ENCODE measurements around the gene TBCCD1. TPM values are rescaled to one million over a fixed set of nuclear protein-coding genes. Genes with fewer than 3 reads are reported as not detected.
"Not testable (repeated sequence)": the region's sequence is repeated elsewhere in the genome, so short reads cannot be mapped to it uniquely, and the experiment has no call there.

The TBCCD1 gene
- total RNA-seq, 1 donor from 2014 or later = 17.7 TPM

DNA sequence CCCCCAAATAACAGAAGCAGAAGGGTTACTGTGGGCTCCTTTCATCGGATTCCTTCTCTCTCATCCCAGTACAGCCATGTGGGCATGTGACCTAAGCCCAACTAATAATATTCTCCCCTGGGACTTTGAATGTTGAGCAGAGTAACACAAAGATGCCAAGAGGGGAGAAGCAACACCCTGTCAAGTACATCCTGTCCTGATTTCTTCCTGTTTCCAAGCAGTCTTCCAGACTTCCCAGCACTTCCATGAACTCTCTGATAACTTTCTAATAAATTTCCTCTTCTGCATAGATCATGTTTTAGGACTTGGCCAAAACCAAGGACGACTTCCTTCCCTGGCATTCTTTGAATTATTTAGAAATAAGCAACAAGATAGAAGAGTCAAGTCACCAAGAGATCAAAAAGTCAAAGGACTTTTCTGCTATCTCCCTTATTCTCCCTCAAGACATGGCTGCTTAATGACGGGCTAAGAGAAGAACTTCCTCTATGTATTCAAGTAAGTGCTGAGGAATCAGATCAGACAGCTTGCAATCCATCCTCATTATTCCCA is 60.9 kb downstream of the TBCCD1 start:
- H3K36me3 Mint-ChIP-seq (ENCODE audit: low read depth) = no peaks in the 10 kb centered on the region
- no peak overlapping the region for H3K27ac Mint-ChIP-seq
- H3K9me3 Mint-ChIP-seq = no peaks in the 10 kb centered on the region
- H3K4me1 Mint-ChIP-seq (ENCODE audit: low read depth) = peaks cover 14% of the 10 kb centered on the region
- no peaks in the 10 kb centered on the region for H3K27me3 Mint-ChIP-seq (ENCODE audit: low read depth)
- DNase-seq (ENCODE audit: low spot score) = no peak
- intact Hi-C loops (cut with micrococcal nuclease) = no loop called here
- H3K4me3 Mint-ChIP-seq (ENCODE audit: low read depth) = no peak overlapping the region

DNA sequence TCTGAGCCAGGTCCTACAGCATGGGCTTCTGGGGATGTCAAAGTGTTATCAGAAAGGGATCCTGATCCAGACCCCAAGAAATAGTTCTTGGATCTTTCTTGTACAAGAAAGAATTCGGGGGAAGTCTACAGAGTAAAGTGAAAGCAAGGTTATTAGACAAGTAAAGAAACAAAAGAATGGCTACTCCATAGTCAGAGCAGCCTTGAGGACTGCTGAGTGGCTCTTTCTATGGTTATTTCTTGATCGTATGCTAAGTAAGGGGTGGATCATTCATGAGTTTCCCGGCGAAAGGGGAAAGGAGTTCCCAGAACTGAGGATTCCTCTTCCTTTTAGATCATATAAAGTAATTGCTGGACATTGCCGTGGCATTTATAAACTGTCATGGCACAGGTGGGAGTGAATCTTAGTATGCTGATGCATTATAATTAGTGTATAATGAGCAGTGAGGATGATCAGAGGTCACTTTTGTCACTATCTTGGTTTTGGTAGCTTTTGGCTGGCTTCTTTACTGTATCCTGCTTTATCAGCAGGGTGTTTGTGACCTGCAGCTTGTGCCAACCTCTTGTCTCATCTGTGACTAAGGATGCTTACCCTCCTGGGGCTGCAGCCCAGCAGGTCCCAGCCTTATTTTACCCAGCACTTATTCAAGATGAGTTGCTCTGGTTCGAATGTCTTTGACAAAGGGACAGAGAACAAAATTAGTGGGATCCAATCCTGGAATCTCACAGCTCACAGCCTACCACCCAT is 64.0 kb downstream of the TBCCD1 start:
- Mint-ChIP-seq H3K36me3 (ENCODE audit: low read depth) (no peaks in the 10 kb centered on the region), H3K27ac (no peak overlapping the region), H3K4me1 (ENCODE audit: low read depth) (peaks cover 10% of the 10 kb centered on the region), H3K27me3 (ENCODE audit: low read depth) (peaks cover 2% of the 10 kb centered on the region), H3K4me3 (ENCODE audit: low read depth) (no peak overlapping the region), H3K9me3 (no peaks in the 10 kb centered on the region)
- no peak for DNase-seq (ENCODE audit: low spot score)
- intact Hi-C loops (cut with micrococcal nuclease) = no loop called here

DNA sequence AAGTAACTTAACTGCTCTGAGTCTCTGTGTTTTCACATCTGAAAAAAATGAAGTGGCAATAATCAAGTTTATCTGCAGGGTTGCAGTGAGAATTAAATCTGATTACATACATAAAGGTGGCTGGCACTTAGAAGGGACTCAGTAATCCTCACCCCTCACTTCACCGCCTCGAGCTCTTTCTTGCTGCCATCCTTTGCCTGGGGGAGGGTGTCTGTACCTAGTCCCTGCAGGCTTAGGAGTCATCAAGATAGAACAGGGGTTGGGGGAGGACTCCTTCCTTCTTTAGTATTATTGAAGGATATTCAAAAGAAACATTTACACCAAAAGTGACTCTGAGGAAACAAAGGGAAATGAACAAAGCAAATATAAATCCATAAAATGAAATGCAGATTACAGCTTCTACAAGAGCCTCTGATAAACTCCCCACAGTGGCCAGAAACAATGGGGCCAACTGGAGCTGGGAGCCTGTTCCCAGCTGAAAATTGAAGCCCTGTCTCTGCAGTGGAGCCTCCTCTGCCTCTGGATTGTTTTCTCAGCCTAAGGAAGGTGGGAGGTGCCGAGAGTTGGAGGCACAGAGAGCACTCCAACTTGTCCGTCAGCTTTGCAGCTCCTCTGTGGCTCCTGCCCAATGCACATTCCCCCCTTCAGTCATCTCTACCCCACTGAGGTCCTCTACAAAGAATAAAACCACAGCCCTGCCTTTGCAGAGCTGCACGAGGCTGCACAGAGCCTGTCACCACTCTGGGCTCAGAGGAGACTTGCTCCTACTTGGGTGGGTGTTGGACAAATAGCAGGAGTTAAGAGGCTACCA is 64.8 kb downstream of the TBCCD1 start:
- DNase-seq (ENCODE audit: low spot score) = no peak
- Mint-ChIP-seq H3K4me1 (ENCODE audit: low read depth) (peaks cover 10% of the 10 kb centered on the region), H3K36me3 (ENCODE audit: low read depth) (no peaks in the 10 kb centered on the region), H3K27ac (no peak overlapping the region), H3K9me3 (no peaks in the 10 kb centered on the region), H3K27me3 (ENCODE audit: low read depth) (peaks cover 2% of the 10 kb centered on the region), H3K4me3 (ENCODE audit: low read depth) (no peak overlapping the region)
- intact Hi-C loops (cut with micrococcal nuclease) = no loop called here

DNA sequence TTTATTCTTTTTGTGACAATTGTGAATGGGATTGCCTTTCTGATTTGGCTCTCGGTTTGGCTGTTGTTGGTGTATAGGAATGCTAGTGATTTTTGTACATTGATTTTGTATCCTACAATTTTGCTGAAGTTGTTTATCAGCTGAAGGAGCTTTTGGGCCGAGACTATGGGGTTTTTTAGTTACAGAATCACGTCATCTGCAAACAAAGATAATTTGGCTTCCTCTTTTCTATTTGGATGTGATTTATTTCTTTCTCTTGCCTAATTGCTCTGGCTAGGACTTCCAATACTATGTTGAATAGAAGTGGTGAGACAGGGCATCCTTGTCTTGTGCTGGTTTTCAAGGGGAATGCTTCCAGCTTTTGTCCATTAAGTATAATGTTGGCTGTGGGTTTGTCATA is 67.2 kb downstream of the TBCCD1 start:
- H3K4me1 Mint-ChIP-seq (ENCODE audit: low read depth); H3K27ac Mint-ChIP-seq; H3K36me3 Mint-ChIP-seq (ENCODE audit: low read depth); H3K27me3 Mint-ChIP-seq (ENCODE audit: low read depth); H3K4me3 Mint-ChIP-seq (ENCODE audit: low read depth); DNase-seq (ENCODE audit: low spot score); intact Hi-C loops (cut with micrococcal nuclease); H3K9me3 Mint-ChIP-seq: not testable (repeated sequence)

DNA sequence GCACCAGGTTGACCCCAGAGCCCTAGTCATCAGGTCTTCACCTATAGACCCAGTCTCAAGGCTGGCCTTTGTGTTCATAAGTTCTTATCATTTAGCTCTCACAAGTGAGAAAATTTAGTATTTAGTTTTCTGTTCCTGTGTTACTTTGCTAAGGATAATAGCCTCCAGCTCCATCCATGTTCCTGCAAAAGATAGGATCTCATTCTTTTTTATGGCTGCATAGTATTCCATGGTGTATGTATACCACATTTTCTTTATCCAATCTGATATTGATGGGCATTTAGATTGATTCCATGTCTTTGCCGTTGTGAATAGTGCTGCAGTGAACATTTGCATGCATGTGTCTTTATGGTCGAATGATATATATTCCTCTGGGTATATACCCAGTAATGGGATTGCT is 69.1 kb downstream of the TBCCD1 start:
- H3K4me3 Mint-ChIP-seq (ENCODE audit: low read depth); H3K27me3 Mint-ChIP-seq (ENCODE audit: low read depth); H3K27ac Mint-ChIP-seq; DNase-seq (ENCODE audit: low spot score); intact Hi-C loops (cut with micrococcal nuclease); H3K9me3 Mint-ChIP-seq; H3K36me3 Mint-ChIP-seq (ENCODE audit: low read depth); H3K4me1 Mint-ChIP-seq (ENCODE audit: low read depth): not testable (repeated sequence)

DNA sequence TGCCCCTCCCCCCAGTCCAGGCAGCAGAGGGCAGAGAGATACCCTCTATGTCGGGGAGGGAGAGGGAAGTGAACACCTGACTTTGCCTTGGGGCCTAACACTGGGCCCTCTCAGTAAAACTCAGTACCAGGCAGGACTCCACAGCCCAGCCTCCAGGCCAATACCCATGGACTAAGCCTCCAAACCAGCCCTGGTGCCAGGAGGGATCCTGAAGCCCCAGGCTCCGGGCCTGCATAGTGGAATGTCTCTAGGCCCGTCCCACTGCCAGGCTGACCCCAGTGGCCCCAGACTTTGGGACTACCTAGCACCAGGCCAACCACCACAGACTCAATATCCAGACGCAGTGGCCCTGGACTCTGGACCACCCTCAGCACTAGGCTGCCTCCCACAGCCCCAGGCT is 69.5 kb downstream of the TBCCD1 start:
- Mint-ChIP-seq H3K4me1 (ENCODE audit: low read depth) (no peaks in the 10 kb centered on the region), H3K27me3 (ENCODE audit: low read depth) (peaks cover 2% of the 10 kb centered on the region), H3K27ac (no peak overlapping the region), H3K36me3 (ENCODE audit: low read depth) (no peaks in the 10 kb centered on the region), H3K9me3 (no peaks in the 10 kb centered on the region), H3K4me3 (ENCODE audit: low read depth) (no peak overlapping the region)
- intact Hi-C loops (cut with micrococcal nuclease) = no loop called here
- DNase-seq (ENCODE audit: low spot score) = no peak

DNA sequence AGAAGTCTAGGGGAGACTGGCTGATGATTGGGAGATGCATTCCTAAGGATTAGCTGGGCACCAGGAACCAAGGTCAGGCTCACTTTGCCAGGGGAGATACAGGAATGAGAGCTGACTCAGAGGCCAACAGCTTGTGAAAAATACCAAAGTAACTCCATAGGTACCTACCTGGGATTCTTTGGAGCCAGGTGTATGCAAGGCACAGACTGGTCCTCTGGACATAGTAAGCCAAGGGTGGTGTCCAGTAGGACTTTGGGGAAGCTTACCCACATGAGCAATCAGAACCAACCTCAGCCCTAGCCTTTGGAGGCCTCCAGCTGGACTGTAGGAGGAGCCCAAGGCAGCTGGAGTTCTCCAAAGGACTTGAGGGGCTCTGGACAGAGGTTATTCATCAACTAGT is 70.5 kb downstream of the TBCCD1 start:
- no peaks in the 10 kb centered on the region for H3K9me3 Mint-ChIP-seq
- H3K27me3 Mint-ChIP-seq (ENCODE audit: low read depth) = peaks cover 2% of the 10 kb centered on the region
- no peak overlapping the region for H3K27ac Mint-ChIP-seq
- H3K4me1 Mint-ChIP-seq (ENCODE audit: low read depth) = no peaks in the 10 kb centered on the region
- no peak for DNase-seq (ENCODE audit: low spot score)
- intact Hi-C loops (cut with micrococcal nuclease) = no loop called here
- no peaks in the 10 kb centered on the region for H3K36me3 Mint-ChIP-seq (ENCODE audit: low read depth)
- no peak overlapping the region for H3K4me3 Mint-ChIP-seq (ENCODE audit: low read depth)

Other genes with a start within 250 kb of the TBCCD1 start
- 0.05 TPM in 2 replicates for gene DGKG, start 205.1 kb downstream of the TBCCD1 start, total RNA-seq
- 3.8 and 5.6 TPM in 2 replicates for gene CRYGS, start 23.0 kb downstream of the TBCCD1 start, total RNA-seq
- gene DNAJB11, start 3.4 kb upstream of the TBCCD1 start, total RNA-seq = 66.3 and 72.8 TPM in 2 replicates
- not detected in 2 replicates for gene AHSG, start 45.7 kb upstream of the TBCCD1 start, total RNA-seq
- not detected in 2 replicates for gene FETUB, start 73.1 kb upstream of the TBCCD1 start, total RNA-seq
- gene HRG, start 98.7 kb upstream of the TBCCD1 start, total RNA-seq = not detected in 2 replicates
- gene KNG1, start 150.0 kb upstream of the TBCCD1 start, total RNA-seq = not detected in 2 replicates
- gene EIF4A2, start 216.2 kb upstream of the TBCCD1 start, total RNA-seq = 445 and 450 TPM in 2 replicates
- 97.2 and 105 TPM in 2 replicates for gene RFC4, start 239.1 kb upstream of the TBCCD1 start, total RNA-seq

All from activated T-helper 2 cell treated with anti-CD3 and anti-CD28 coated beads, Interferon-gamma antibody, Interleukin-2, Interleukin-4, amounts not matched to agents 10 μg/mL and 5 μg/mL and 100 μg/mL, durations not matched to agents 14 hours and 24 hours and 36 hours (primary cell).